GM18861 (cell line): ENCODE results near the gene CNTN5.

Source experiments
- ATAC-seq: cut with Tn5 transposase; IDR thresholded peaks from one replicate; pipeline ENCODE4 v1.9.1; 2021; ENCODE audit not compliant: unreplicated experiment

Gene CNTN5

DNA sequence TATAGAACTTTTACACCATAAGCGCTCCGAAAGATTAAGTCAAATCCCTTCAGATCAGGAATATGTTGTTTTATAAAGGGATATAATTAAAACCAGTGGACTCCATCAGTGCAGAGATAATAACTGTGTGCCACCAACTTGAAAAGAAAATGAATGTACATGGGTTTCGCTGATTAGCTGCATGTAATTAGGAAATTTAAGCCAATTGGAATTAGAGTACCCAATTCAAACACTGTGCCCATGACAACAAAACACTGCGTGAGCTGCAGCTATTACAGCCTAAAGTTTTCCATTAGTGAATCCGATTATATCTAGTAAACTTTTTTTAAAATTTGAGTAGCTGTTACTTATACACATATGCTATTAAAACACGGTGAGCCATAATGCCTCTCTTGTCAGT lies 1274.0 kb downstream of the CNTN5 start:
- ATAC-seq: no peak

DNA sequence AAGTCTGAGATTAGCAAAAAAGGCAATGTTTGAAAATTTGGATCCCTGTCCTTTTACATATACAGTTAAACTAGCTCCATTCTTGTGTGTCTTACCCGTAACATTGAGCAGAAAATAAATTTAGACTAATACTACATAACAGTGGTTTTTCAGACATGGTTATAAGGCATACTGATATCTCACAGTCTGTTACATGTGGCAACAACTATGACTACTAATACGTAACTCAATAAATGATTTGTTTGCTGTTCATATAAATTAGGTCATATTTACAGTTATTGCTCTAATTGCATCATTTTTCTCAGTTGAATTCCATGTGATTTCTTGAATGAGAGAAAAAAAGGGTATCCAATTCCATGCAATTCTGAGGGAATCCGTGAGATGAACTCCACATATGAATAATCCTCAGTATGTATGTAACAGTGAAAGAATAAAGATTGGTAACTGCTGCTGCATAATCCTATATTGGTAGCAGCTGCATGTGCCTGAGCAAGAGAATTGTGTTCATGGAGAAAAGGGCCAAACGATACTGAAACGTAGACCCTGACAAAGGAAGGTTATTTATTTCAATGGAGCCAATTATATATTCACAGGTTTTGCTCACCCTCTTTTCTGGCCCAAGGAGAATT lies 1275.4 kb downstream of the CNTN5 start:
- ATAC-seq: no peak

DNA sequence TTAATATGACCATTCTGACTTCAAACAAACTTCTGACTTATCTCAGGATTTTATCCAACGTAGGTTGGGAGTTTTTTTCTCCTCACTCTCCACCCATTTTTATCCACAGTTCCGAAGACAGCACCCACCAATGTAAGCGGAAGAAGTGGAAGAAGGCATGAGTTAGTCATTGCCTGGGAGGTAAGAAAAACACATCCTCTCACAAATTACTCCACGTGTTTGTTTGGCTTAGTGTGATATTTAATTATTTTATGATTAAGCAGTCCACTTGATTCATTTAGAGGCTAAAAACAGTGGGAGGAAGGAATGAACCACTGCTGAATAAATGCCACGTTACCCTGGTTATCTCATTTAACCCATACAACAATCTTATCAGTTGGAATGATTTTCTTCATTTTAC lies 1276.8 kb downstream of the CNTN5 start:
- no peak for ATAC-seq

DNA sequence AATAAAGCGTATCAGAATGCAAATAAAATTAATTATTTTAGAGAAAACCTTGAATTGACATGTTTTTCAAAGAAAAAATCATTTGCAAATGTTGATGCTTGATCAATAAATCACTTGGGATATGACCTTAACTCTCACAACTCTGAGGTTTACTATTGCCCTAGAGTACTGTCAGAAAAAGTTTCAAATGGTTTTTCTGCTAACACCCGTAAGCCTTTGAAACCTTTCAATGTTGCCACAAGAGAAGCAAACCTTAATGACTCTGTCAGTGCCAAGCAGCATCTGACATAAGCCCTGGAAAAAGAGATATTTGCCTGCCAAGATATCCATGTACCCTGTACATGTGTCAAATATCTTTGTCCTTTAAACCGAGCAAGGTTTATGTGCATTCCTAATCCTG lies 1282.1 kb downstream of the CNTN5 start:
- no peak for ATAC-seq

DNA sequence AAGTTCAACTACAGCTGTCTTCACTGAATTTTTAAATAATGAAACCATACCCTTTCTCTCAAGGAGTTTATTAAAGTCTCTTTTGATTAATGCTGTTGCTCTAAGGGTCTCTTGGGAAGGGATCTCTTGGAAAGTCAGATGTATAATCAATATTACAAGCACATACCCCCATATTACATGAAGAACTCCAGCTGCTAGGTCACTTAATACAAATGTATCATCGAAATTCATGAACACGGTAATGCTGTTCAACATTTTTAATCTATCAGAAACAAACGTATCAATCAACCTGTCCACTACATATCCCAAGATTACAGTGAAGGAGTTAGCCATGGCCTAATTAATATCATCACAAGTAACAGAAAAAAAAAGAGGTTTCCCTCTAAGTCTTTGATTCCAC lies 1283.1 kb downstream of the CNTN5 start:
- no peak for ATAC-seq

DNA sequence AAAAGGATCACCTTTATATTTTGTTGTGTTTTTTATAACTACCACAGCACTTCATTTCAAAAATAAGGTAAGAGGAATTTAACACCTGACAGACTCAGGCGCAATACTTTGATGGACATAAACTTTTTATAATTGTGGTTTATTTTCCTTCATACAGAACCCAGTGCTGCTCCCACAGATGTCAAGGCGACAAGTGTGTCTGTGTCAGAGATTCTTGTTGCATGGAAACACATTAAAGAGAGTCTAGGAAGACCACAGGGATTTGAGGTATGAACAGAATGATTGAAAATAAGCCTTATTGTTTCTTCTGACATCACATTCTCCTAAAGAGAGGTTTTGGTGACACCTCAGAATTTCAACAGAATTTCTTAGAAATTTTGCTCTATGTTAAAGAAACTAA lies 1287.5 kb downstream of the CNTN5 start:
- no peak for ATAC-seq

DNA sequence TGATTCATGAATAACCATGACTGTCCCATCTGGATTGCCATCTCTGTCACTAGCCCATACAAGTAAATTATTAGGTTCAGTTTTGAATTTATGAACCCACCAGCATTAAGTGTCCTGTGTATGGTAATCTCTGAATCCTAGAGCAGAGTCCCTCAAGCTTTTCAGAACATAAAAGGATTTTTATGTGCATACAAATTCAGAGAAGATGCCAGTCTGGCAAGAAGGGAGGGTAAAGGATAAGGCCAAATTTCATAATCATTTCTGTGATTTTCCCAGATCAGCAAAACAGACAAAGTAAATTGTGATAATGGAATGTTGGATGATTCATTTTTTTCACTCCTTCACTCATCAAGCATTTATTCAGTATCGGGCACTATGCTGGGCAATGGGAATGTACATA lies 1295.2 kb downstream of the CNTN5 start:
- ATAC-seq: no peak

DNA sequence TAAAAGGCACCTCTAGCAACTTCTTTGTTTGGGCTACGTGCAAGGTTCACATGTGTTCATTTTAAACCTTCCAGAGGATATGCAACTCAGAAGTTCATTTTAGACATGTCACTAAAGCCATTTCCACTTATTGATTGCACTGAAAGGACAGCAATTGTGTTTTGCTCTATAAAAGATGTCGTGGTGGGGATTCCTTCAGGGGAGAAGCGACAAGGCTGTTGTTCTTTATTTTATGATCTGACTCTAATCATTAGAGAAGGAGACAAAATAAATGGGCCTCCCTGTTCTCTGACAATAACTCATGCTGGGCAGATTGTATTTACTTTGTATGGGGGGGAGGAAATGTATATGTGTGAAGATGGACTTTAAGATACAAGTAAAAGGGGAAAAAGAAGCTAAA lies 1296.2 kb downstream of the CNTN5 start:
- ATAC-seq: no peak

DNA sequence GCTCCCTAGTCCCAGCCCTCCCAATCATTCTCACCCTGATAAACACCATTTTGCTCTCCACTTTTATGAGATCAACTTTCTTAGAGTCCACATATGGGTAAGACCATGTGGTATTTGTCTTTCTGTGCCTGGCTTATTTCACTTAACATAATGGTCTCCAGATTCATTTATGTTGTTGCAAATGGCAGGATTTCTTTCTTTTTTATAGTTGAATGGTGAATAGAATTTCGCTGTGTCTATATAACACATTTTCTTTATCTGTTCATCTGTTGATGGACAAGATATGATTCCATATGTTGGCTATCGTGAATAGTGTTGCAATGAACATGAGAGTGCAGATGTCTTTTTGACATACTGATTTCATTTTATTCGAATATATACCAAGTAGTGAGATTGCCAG lies 1298.9 kb downstream of the CNTN5 start:
- ATAC-seq: no peak

DNA sequence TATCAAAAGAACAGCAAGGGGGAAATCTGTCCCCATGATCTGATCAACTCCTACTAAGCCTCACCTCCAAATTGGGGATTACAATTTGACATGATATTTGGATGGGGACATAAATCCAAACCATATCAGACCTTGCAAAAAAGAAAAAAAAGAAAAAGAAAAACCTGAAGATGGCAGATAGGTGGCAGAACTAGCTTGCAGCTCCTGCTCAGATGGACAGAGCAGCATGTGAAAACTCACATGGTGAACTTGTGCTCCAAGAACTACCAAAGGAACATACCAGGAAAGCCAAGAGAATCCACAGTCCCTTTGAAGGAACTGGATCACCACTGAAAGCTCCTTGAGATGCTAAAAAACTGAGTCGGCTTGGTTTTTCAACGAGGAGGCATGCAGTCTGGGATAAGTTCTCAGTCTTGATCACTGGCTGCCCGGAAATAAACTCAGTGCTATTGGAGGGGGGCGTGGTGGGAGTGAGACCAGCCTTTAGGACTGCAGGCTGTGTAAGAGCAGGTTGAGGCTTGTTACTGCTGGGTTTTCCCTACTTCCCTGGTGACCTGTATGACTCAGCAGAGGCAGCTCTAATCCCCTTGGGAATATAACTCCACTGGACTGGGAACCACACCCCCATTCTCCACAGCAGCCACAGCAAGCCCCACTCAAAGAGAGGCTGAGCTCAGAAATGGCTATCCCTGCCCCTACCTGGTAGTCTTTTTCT lies 1308.0 kb downstream of the CNTN5 start:
- no peak for ATAC-seq

DNA sequence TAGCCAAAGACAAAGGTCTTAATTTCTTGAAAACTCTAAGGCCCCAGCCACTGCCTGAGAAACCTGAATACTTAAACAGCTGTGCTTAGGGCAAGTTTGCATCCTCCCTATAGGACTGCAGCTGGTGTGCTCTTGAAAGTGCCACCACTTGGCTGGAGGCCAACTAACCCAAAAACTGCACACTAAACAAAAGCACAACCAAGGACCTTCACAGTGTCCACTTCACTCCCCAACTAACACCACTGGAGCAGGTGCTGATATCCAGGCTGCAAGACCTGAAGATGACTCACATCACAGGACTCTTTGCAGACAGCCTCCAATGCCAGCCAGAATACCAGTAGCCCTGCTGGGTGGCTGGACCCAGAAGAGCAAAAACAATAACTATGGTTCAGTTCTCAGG lies 1308.6 kb downstream of the CNTN5 start:
- ATAC-seq: no peak

DNA sequence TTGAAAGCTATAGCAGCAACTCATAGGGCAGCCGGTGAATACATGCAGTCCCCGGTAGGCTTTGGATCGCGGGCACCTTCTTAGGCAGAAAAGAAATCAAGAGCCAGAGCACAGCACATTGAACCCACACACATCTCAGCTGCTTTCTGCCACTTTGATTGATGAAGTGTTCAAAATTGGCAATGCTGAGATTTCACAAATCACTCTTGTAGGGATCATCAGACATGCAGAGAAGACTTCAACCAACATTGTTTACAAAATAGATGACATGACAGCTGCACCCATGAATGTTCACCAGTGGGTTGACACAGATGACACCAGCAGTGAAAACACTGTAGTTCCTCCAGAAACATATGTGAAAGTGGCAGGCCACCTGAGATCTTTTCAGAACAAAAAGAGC lies 1316.1 kb downstream of the CNTN5 start:
- no peak for ATAC-seq

DNA sequence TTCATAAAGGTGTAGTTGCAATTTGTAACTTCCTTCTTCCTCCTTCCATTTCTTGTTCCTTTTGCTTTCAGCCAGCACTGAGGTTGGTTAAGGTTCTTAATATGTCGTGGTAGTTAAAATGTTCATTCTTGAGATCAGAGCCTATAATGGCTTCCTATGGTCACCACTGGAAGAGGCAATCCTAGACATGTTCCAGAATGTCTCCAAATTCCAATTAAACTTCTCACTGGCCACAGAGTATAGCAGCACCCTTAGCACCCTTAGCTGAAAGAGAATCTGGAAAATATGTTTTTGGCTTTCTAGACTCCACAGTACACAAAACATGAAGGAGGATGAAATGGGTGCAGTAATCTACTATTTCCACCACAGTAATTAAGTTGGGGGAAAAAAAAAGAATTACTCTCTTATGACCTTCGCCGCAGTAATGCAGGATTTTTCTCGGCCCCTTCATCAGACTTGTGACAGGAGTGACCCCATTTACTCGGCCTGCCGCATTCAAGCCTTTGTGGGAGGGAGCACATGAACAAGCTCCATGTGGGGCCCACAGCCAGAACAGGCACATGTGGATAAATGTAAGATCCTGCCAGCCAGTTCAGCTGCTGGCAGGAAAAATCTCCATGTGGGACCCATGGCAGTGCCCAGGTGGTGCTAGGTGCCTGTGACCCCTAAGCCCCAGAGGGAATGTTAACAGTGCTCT lies 1317.5 kb downstream of the CNTN5 start:
- ATAC-seq: no peak

DNA sequence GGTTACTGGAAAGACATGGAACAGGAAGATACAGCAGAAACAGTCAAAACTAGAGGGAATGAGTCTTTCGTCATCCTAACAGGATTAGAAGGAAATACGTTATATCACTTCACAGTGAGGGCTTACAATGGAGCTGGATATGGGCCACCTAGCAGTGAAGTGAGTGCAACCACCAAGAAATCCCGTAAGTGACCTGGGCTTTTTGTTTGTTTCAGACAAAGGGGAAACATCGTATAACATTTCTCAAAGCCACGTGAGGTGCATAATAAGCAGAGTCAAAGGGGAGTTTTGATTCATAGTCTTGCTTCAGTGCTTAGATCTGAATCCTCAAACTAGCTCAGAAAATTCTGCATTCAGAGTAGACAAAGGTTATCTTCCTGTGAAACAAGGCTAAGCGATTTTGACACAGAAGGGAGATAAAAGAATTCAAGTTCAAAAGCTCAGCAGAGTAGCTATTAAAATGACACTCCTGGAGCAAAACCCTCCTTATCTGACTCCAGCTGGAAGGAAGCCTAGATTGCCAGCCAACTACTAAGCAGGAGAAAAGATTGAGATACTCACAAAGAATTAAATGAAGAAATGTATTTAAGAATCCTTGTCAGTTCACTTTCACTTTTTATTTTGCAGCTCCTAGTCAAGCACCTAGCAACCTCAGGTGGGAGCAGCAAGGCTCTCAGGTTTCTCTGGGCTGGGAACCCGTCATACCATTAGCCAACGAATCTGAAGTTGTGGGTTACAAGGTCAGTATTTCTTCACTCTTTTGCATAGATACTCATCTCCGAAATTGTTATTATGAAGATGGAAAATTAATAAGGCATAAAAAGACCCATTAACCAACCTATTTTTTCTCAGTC lies 1319.9 kb downstream of the CNTN5 start:
- no peak for ATAC-seq

DNA sequence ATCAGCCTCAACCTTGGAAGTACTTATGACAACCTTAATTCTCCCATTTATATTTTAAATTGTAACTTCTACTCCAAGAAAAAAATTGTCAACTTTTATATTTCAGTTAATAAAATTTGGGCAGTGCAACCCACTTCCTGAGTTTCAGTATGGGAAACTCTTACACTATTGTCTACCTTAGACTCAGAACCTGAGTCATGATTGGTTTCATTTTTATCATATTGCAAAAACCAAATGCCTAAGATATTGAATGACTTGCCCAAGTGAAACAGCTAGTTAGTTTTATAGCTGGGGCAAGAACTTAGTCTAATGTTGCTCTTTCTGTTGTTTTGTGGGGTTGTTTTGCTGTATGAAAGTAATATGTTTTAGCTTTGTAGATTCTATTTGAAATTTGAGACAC lies 1332.3 kb downstream of the CNTN5 start:
- no peak for ATAC-seq

DNA sequence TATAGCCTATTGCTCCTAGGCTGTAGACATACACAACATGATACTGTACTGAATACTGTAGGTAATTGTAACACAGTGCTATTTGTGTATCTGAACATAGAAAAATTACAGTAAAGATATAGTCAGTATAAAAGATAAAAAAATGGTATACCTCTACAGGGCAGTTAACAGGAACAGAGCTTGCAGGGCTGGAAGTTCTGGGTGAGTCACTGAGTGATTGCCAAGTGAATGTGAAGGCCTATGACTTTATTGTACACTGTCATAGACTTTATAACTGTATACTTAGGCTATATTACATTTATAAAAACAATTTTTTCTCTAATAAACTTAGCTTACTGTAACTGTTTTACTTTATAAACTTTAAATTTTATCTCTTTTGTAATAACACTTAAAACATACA lies 1334.0 kb downstream of the CNTN5 start:
- ATAC-seq: no peak

DNA sequence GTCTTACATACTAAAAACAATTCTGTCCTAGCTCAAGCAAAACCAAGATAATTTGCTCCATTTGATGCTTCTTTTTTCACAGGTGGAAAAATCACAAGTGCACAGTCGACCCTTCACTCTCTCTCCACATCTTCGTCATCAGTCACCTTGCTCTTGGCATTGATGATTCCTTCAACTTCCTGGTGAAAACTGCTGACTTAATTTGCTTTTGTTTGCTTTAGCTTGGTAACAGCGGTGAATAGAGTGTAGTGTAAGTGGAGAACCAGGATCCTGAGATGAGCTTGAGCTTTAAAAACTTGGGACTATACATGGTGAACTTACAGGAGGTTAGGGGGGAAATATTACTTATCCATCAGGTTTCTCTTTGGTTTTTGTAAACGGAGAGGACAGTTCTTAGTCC lies 1335.3 kb downstream of the CNTN5 start:
- no peak for ATAC-seq

DNA sequence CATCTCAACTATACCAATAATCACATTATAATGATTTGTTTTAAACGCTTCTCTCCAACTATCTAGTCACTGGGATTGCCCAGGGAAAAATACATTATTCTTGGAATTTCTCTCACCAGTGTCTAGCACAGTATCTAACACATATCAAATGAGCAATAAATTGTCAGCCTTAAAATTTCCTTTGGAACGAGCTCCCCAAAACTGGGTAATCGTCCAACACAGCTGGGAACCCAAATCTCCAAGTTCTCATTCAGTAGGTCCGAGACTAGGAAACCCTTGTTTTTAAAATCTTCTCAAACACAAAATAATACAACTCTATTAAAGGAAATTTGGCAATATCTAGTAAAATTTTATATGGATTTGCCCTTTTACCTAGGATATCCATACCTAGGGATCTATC lies 1338.5 kb downstream of the CNTN5 start:
- no peak for ATAC-seq

DNA sequence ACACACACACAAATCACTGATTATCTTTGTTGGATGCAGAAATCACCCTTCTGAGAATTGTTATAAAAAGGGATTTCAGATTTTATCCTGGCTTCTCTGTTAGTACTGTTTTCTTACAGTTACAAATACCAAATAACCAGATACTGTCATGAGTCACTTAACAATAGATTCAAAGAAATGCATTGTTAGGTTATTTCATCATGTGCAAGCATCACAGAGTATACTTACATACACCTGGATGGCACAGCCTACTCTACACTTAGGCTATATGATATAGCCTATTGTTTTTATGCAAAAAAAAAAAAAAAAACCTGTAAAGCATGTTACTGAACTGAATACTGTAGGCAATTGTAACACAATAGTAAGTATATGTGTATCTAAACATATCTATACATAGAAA lies 1347.1 kb downstream of the CNTN5 start:
- ATAC-seq: no peak

DNA sequence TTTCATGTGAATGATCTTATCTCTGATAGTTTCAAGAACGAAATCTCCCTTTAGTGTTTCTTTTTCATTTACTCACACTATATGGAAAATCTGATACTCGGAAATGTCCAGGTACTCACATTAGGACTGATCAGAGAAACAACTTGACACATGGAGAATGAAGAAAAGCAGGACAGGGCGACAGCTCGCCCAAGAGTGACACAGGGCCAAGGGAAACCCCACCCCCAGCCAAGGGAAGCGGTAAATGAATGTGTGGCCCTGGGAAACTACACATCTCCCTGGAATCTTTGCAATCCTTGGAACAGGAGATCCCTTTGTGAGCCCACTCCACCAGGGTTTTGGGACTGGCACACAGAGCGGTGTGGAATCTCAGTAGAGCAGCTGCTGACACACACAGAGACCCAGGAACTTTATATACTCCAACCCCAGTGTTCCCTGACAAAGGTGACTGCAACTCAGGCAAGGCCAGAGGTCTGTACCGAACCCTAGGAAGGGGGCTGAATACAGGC lies 1362.7 kb downstream of the CNTN5 start:
- no peak for ATAC-seq

DNA sequence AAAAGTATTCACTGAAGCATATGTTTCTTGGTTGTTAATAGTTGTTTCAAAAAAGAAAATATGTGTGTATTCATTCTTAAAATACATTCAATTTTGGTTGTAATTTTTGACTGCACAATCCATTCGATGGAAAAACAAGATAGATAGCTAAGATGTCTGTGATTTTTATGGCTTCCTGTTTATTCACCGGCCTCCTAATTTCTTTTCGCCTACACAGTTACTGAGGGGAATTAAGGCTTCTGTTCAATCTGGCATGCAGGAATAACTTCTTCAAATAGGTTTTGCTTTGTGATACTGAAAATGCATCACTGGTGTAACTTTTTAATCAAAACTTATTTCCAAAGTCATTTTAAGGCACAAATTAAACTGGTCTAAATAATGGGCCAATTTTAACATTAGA lies 1375.5 kb downstream of the CNTN5 start:
- no peak for ATAC-seq
